GM19372 (cell line): ENCODE results near the gene SPRR2B.
"Not testable (repeated sequence)": the region's sequence is repeated elsewhere in the genome, so short reads cannot be mapped to it uniquely, and the experiment has no call there.

Experiments used
- ATAC-seq: cut with Tn5 transposase; IDR thresholded peaks from one replicate; pipeline ENCODE4 v1.9.1; 2021; ENCODE audit warnings: mild to moderate bottlenecking, low read depth, moderate library complexity; ENCODE audit not compliant: unreplicated experiment

Gene SPRR2B

DNA sequence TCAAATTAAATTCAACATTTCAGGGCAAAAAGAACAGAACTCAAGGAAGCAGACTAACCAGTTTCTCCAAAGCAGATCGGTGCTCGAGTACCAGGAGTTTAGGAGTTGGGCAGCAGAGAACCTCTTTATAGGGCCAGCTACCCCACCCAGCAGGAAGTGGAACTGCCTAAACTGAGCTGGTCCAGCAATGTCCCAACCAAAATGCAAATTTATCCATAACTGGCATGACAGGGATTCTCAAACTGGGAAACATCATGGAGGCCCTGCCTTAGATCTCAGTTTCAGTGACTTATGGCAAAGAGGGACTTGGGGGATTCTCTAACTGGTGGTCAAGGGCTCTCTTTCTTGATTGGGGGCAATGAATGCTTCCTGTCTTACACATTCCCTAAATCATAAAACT lies at the start of gene SPRR2B:
Gene SPRR2B, minus strand, starts transcription at position 101 of the 400 bp plus-strand sequence. CDS start 772 bp downstream, outside the sequence.
- no peak for ATAC-seq

GRCh38 chr1:153120945-153121344 lies 49.5 kb upstream of the SPRR2B start:
- ATAC-seq: no peak

- no peak for ATAC-seq
Observed at GRCh38 chr1:153119491-153119971, 48.1 kb upstream of the SPRR2B start.

GRCh38 chr1:153115264-153115663 lies 43.9 kb upstream of the SPRR2B start:
- not testable (repeated sequence) for ATAC-seq

DNA sequence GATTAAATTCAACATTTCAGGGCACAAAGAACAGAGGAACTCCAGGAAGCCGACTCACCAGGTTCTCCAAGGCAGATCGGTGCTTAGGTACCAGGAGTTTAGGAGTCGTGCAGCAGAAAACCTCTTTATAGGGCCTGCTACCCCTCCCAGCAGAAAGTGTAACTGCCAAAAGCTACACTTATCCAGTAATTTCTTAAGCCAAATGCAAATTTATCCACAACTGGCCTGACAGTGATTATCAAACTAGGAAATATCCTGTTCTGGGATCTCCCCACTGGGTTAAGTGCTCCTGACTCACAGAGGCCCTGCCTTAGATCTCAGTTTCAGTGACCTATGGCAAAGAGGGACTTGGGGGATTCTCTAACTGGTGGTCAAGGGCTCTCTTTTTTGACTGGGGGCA lies 42.0 kb upstream of the SPRR2B start, which contains the start of gene SPRR2F:
Gene SPRR2F, minus strand, starts transcription at position 101 of the 400 bp plus-strand sequence. CDS start 783 bp downstream, outside the sequence.
- no peak for ATAC-seq

- not testable (repeated sequence) for ATAC-seq
Observed at GRCh38 chr1:153112454-153112853, 41.0 kb upstream of the SPRR2B start.

DNA sequence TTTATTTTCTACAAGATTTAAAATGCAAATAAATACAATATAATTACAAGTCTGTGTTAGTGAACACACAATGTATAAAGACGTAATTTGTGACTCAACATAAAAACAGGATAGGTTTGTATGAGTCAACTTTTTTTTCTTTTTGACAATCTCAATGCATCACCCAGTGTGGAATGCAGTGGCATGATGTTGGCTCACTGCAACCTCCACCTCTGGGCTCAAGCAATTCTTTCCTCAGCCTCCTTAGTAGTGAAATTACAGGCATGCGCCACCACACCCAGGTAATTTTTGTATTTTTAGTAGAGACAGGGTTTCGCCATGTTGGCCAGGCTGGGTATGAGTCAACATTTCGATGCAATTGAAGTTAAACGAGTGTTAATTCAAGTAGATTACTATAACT lies 28.8 kb upstream of the SPRR2B start:
- ATAC-seq: no peak

DNA sequence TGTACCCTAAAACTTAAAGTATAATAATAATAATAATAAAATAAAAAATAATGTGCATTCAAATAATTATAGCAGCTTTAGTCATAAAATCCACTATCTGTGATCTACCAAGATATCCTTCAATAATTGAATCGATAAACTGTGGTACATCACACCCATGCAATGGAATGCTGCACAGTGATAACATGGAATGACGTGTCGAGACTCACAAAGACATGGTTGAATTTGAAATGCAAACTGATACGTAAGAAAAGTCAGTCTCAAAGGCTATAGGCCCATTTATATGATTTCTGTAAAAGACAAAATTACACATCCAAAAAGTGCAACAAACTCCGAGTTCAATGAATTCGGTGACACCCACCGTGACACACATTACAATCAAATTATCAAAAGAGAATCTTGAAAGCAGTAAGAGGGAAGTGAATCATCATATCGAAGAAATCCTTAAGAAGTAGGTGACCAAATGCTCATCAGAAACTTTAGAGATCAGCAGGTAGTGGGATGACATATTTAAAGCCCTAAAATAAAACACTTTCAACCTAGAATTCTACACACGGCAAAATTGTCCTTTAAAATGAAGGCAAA lies 28.1 kb upstream of the SPRR2B start:
- ATAC-seq: no peak

- no peak for ATAC-seq
Observed at GRCh38 chr1:153095764-153096163, 24.4 kb upstream of the SPRR2B start.

- no peak for ATAC-seq
Observed at GRCh38 chr1:153094426-153094825, 23.0 kb upstream of the SPRR2B start, which contains the start of gene SPRR2E. Gene SPRR2E (minus strand): TSS chr1:153094526. CDS start chr1:153093751, 775 bp downstream.

DNA sequence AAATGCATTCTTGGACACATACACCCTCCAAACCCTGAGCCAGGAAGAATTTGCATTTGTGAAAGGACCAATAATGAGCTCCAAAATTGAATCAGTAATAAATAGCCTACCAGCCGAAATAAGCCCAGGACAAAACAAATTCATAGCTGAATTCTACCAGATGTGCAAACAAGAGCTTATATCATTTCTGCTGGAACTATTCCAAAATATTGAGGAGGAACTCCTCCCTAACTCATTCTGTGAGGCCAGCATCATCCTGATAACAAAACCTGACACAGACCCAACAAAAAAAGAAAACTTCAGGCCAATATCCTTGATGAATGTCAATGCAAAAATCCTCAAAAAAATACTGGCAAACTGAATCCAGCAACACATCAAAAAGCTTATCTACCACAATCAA lies 16.2 kb upstream of the SPRR2B start:
- ATAC-seq: no peak

DNA sequence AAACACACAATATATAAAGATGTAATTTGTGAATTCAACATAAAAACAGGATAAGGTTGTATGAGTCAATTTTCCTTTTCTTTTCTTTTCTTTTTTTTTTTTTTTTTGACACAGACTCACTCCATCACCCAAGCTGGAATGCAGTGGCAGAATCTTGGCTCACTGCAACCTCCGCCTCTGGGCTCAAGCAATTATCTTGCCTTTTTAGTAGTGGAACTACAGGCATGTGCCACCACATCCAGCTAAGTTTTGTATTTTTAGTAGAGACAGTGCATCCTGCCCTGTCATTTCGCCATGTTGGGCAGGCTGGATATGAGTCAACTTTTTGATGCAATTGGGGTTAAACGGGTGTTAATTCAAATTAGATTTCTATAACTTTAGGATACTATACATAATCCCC lies 10.3 kb upstream of the SPRR2B start:
- no peak for ATAC-seq

DNA sequence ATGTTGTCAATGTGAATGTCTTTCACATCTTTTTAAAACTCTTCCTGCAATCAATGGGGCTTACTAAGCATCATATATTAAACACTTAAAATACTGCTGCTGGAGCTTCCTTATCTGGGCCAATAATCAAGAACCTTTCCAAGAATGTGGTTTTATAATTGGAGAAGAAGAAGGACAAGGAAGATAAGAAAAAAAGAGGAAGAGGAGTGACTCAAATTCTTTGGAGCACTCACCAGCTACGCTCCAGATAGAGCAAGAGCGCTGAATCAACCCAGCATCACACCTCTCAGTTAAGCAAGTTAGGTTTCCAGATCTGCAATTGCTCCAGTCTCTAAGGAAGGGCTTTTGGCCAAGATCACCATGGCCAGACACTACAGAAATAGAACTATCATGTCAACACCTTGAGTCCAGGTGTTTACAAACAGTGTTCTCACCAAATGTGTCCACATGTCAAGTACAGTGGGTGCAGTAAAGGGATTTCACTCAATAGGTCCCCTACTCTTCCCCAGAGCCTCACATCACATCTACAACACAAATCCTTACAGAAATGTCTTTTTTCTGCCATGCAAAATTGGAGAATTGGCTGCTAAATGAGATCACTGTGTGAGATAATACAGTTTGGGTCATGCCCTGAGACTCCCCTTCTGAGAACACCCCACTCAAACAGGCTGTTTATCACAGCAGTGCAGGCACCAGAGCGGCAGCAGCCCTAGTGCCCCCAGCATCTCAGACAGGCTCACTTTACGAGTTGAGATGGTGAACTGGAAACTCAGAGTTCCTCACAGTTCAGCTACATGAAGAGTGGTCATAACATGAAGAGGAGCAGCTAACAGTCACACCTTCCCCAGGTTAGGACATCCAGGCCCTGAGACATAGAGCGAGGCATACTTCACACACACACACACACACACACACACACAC lies 1.7 kb upstream of the SPRR2B start:
- ATAC-seq: no peak

- no peak for ATAC-seq
Observed at GRCh38 chr1:153070243-153070642, 1.2 kb downstream of the SPRR2B start.

GRCh38 chr1:153058826-153059784 lies 12.3 kb downstream of the SPRR2B start:
- no peak for ATAC-seq

- no peak for ATAC-seq
Observed at GRCh38 chr1:153058154-153058553, 13.3 kb downstream of the SPRR2B start.

DNA sequence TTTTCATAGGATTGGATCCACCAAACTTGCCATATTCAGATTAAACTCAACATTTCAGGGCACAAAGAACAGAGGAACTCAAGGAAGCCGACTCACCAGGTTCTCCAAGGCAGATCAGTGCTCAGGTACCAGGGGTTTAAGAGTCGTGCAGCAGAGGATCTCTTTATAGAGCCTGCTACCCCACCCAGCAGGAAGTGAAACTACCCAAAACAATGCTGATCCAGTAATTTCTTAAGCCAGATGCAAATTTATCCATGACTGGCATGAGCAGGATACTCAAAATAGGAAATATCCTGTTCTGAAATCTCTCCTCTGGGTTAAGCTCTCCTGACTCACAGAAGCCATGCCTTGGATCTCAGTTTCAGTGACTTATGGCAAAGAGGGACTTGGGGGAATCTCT lies 14.0 kb downstream of the SPRR2B start, which contains the start of gene SPRR2A:
Gene SPRR2A, minus strand, starts transcription at position 138 of the 400 bp plus-strand sequence. CDS start 777 bp downstream, outside the sequence.
- ATAC-seq: no peak

DNA sequence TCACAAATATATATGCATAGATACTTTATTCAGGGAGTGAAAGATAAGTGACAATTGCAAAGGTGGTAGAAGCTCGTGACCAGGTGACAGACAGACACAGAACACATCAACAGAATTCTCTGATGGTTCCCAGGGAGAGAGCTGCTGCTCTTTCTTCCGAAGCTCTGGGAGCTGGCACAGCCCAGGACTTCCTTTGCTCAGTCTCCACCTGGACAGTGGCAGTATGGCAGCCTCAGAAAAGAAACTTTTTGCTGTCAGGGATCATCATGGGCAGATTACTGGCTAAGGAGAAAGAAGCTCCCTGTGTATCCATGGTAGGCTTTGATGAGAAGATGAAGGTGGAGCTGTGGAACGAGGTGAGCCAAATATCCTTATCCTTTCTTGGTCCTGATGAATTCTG lies 15.3 kb downstream of the SPRR2B start:
- ATAC-seq: not testable (repeated sequence)

- no peak for ATAC-seq
Observed at GRCh38 chr1:153049211-153049610, 22.2 kb downstream of the SPRR2B start.
